Measurements from ENCODE around the gene KCTD7. TPM values are rescaled to one million over a fixed set of nuclear protein-coding genes. Genes with fewer than 3 reads are reported as not detected.

Gene KCTD7
- total RNA-seq, 4 donors from 2014 or later, result 9.5 to 25.2 (median 18.6) TPM

GRCh38 chr7:66630531-66630930 lies 1.9 kb downstream of the KCTD7 start:
- no peak for TF ChIP-seq CTCF (IDR thresholded peaks at IDR 0.05; ENCODE audit: low read depth)

- TF ChIP-seq CTCF (IDR thresholded peaks at IDR 0.05; ENCODE audit: low read depth), result no peak
Observed at GRCh38 chr7:66631471-66631870, 2.8 kb downstream of the KCTD7 start.

- no peak for TF ChIP-seq CTCF (IDR thresholded peaks at IDR 0.05; ENCODE audit: low read depth)
Observed at GRCh38 chr7:66634816-66635215, 6.1 kb downstream of the KCTD7 start.

- TF ChIP-seq CTCF (IDR thresholded peaks at IDR 0.05; ENCODE audit: low read depth), result no peak
Observed at GRCh38 chr7:66638309-66639099, 9.8 kb downstream of the KCTD7 start.

- TF ChIP-seq CTCF (IDR thresholded peaks at IDR 0.05; ENCODE audit: low read depth), result no peak
Observed at GRCh38 chr7:66639773-66640172, 11.1 kb downstream of the KCTD7 start.

- TF ChIP-seq CTCF (IDR thresholded peaks at IDR 0.05; ENCODE audit: low read depth), result no peak
Observed at GRCh38 chr7:66640802-66641525, 12.3 kb downstream of the KCTD7 start.

GRCh38 chr7:66641526-66641871 lies 12.8 kb downstream of the KCTD7 start:
- no peak for TF ChIP-seq CTCF (IDR thresholded peaks at IDR 0.05; ENCODE audit: low read depth)
